GM23248 (cell line): ENCODE results near the gene CKM. TPM values are rescaled to one million over a fixed set of nuclear protein-coding genes. Genes with fewer than 3 reads are reported as not detected.

Source experiments
- DNase-seq: peaks from one replicate; pipeline ENCODE4 v3.0.0-alpha.2; 2015
- H2AFZ ChIP-seq: fragments of 200-600 bp; sonication (generic); 2 replicates; pipeline ENCODE4 v1.6.1; 2016; ENCODE audit warnings: antibody characterized with exemption
- H3F3A ChIP-seq: fragments of 200-600 bp; sonication (generic); 2 replicates; pipeline ENCODE4 v1.6.1; 2016; ENCODE audit warnings: mild to moderate bottlenecking, antibody characterized with exemption, mixed run types; ENCODE audit not compliant: insufficient read depth
- H3K27ac ChIP-seq: fragments of 200-600 bp; sonication (generic); 2 replicates; pipeline ENCODE4 v1.5.1; 2016; ENCODE audit warnings: mild to moderate bottlenecking
- H3K27me3 ChIP-seq: fragments of 200-600 bp; sonication (generic); replicated peaks from 2 replicates; pipeline ENCODE4 v1.6.1; 2016; ENCODE audit warnings: mild to moderate bottlenecking; ENCODE audit not compliant: insufficient read depth
- H3K36me3 ChIP-seq: fragments of 200-600 bp; sonication (generic); 2 replicates; pipeline ENCODE4 v1.6.1; 2016; ENCODE audit warnings: low read depth, mild to moderate bottlenecking
- H3K4me1 ChIP-seq: fragments of 200-600 bp; sonication (generic); 2 replicates; pipeline ENCODE4 v1.6.1; 2016; ENCODE audit warnings: mild to moderate bottlenecking; ENCODE audit not compliant: insufficient read depth
- H3K4me2 ChIP-seq: fragments of 200-600 bp; sonication (generic); one replicate; pipeline ENCODE4 v1.6.1; 2016; ENCODE audit warnings: mild to moderate bottlenecking; ENCODE audit not compliant: unreplicated experiment
- H3K4me3 ChIP-seq: fragments of 200-600 bp; sonication (generic); 2 replicates; pipeline ENCODE4 v1.5.1; 2016; ENCODE audit warnings: mild to moderate bottlenecking
- H3K79me2 ChIP-seq: fragments of 200-600 bp; sonication (generic); 2 replicates; pipeline ENCODE4 v1.6.1; 2016; ENCODE audit warnings: mild to moderate bottlenecking; ENCODE audit not compliant: insufficient read depth
- H3K9ac ChIP-seq: fragments of 200-600 bp; sonication (generic); 2 replicates; pipeline ENCODE4 v1.6.1; 2016; ENCODE audit warnings: mild to moderate bottlenecking
- H3K9me2 ChIP-seq: fragments of 200-600 bp; sonication (generic); 2 replicates; pipeline ENCODE4 v1.6.1; 2016; ENCODE audit warnings: mixed run types, mild to moderate bottlenecking, moderate library complexity; ENCODE audit not compliant: insufficient read depth
- H3K9me3 ChIP-seq: fragments of 200-600 bp; sonication (generic); one replicate; pipeline ENCODE4 v1.6.1; 2017; ENCODE audit warnings: low read depth
- H4K20me1 ChIP-seq: fragments of 200-600 bp; sonication (generic); 2 replicates; pipeline ENCODE4 v1.6.0; 2016; ENCODE audit not compliant: insufficient read depth
- EZH2 ChIP-seq: fragments of 200-600 bp; sonication (generic); IDR thresholded peaks from 2 replicates; pipeline ENCODE4 v1.6.1; 2018; ENCODE audit warnings: antibody characterized with exemption, mild to moderate bottlenecking; ENCODE audit not compliant: insufficient read depth, poor library complexity, severe bottlenecking
- EZH2phosphoT487 ChIP-seq: fragments of 200-600 bp; sonication (generic); IDR thresholded peaks from 2 replicates; pipeline ENCODE4 v1.6.1; 2018; ENCODE audit warnings: antibody characterized with exemption, moderate library complexity, mild to moderate bottlenecking, low read depth; ENCODE audit not compliant: insufficient read depth
- WGBS, 2 experiments: methylation state at CpG; one replicate each; pipeline ENCODE4 v1.1.6; 2015 to 2017; ENCODE audit warnings: low lambda C conversion rate in 2 of 2, low coverage in 1 of 2; ENCODE audit errors: missing lambda C conversion rate in 2 of 2; 5-methylcytosine and 5-hydroxymethylcytosine counted together
- in situ Hi-C: fragments of 300-500 bp; cut with MboI; formaldehyde crosslinking; loops from 2 replicates; pipeline ENCODE4 v1.15.0; 2020
- polyA plus RNA-seq: library from polyadenylated mRNA; unstranded; fragments of >200 nt; fragmentation: Nextera tagmentation; extraction: Ambion mirVana; gene quantifications from 2 replicates; pipeline ENCODE4 v1.2.1, GENCODE V29; 2016
- total RNA-seq: library from RNA; depleted of rRNA; stranded (reverse); fragments of >200 nt; shearing (Covaris generic); gene quantifications from 2 replicates; pipeline ENCODE4 v1.2.3, GENCODE V29; 2014

CKM gene
- total and polyA plus RNA-seq, 2 experiments from 2014 or later: not detected

GRCh38 chr19:45303269-45304060 is 19.2 kb downstream of the CKM start:
- H3K27me3 ChIP-seq: no peaks in the 10 kb centered on the region
- H3K4me3 ChIP-seq: no peak overlapping the region
- H2AFZ ChIP-seq: no peak overlapping the region
- no peak for TF ChIP-seq EZH2
- TF ChIP-seq EZH2phosphoT487: no peak
- no peaks in the 10 kb centered on the region for H3K4me1 ChIP-seq
- in situ Hi-C loops: no loop called here
- WGBS, 2 experiments: 92 to 96% methylated on average over 12 of the region's 12 CpGs
- no peaks in the 10 kb centered on the region for H3K36me3 ChIP-seq
- H3K27ac ChIP-seq: no peak overlapping the region
- peaks cover 8% of the 10 kb centered on the region for H3F3A ChIP-seq
- no peaks in the 10 kb centered on the region for H3K79me2 ChIP-seq
- no peaks in the 10 kb centered on the region for H4K20me1 ChIP-seq
- H3K9me2 ChIP-seq: no peaks in the 10 kb centered on the region
- no peak overlapping the region for H3K9ac ChIP-seq
- H3K4me2 ChIP-seq: no peak overlapping the region
- no peak for DNase-seq
- no peaks in the 10 kb centered on the region for H3K9me3 ChIP-seq

GRCh38 chr19:45302416-45302815 is 20.3 kb downstream of the CKM start:
- Histone ChIP-seq H3K9ac (no peak overlapping the region), H3K27ac (no peak overlapping the region), H3K36me3 (no peaks in the 10 kb centered on the region), H2AFZ (no peak overlapping the region), H3K79me2 (no peaks in the 10 kb centered on the region), H3K4me2 (no peak overlapping the region), H3K4me3 (no peak overlapping the region), H4K20me1 (no peaks in the 10 kb centered on the region), H3K9me3 (no peaks in the 10 kb centered on the region), H3K4me1 (no peaks in the 10 kb centered on the region), H3K9me2 (no peaks in the 10 kb centered on the region), H3F3A (peaks cover 8% of the 10 kb centered on the region), H3K27me3 (no peaks in the 10 kb centered on the region)
- 94 to 98% methylated on average over 22 to 27 of the region's 27 CpGs for WGBS, 2 experiments
- TF ChIP-seq EZH2phosphoT487 (no peak), EZH2 (no peak)
- in situ Hi-C loops: no loop called here
- DNase-seq: no peak

- no peaks in the 10 kb centered on the region for H3K9me2 ChIP-seq
- no peak overlapping the region for H2AFZ ChIP-seq
- H3K4me1 ChIP-seq: no peaks in the 10 kb centered on the region
- TF ChIP-seq EZH2 (no peak), EZH2phosphoT487 (no peak)
- no peaks in the 10 kb centered on the region; the same call in 1 of the 2 replicates for H3F3A ChIP-seq
- H3K4me3 ChIP-seq: no peak overlapping the region
- no peaks in the 10 kb centered on the region for H3K79me2 ChIP-seq
- H3K9ac ChIP-seq: no peak overlapping the region
- no peak overlapping the region for H3K4me2 ChIP-seq
- no peaks in the 10 kb centered on the region for H4K20me1 ChIP-seq
- 97 to 100% methylated on average over 6 of the region's 6 CpGs for WGBS, 2 experiments
- no peak overlapping the region for H3K27ac ChIP-seq
- no peaks in the 10 kb centered on the region for H3K9me3 ChIP-seq
- in situ Hi-C loops: no loop called here
- H3K36me3 ChIP-seq: peaks cover 11% of the 10 kb centered on the region
- DNase-seq: no peak
- H3K27me3 ChIP-seq: no peaks in the 10 kb centered on the region
Measured at GRCh38 chr19:45299719-45300118, 23.0 kb downstream of the CKM start.

GRCh38 chr19:45298264-45298663 is 24.4 kb downstream of the CKM start:
- Histone ChIP-seq H3K9me2 (no peaks in the 10 kb centered on the region), H3K27ac (no peak overlapping the region), H3K4me2 (no peak overlapping the region), H3K9me3 (no peaks in the 10 kb centered on the region), H3K79me2 (no peaks in the 10 kb centered on the region), H4K20me1 (no peaks in the 10 kb centered on the region), H3K4me3 (no peak overlapping the region), H2AFZ (no peak overlapping the region), H3F3A (no peaks in the 10 kb centered on the region), H3K36me3 (peaks cover 15% of the 10 kb centered on the region), H3K9ac (no peak overlapping the region), H3K27me3 (no peaks in the 10 kb centered on the region), H3K4me1 (no peaks in the 10 kb centered on the region)
- 97 to 99% methylated on average over 5 of the region's 5 CpGs for WGBS, 2 experiments
- no peak for TF ChIP-seq EZH2
- no peak for TF ChIP-seq EZH2phosphoT487
- no peak for DNase-seq
- in situ Hi-C loops: no loop called here
